HT1080 (cell line): ENCODE data around the gene CDC45. TPM values are rescaled to one million over a fixed set of nuclear protein-coding genes. Genes with fewer than 3 reads are reported as not detected.

ENCODE experiments used
- DNase-seq: peaks from one replicate; pipeline ENCODE4 v3.0.0-alpha.2; 2015; ENCODE audit warnings: low read depth
- total RNA-seq: library from RNA; depleted of rRNA; stranded (reverse); fragments of >200 nt; shearing (Covaris generic); gene quantifications from 2 replicates; pipeline ENCODE4 v1.2.3, GENCODE V29; 2014

Gene CDC45
- total RNA-seq, 1 experiment from 2014 or later, result 56.6 TPM

GRCh38 chr22:19447330-19448075, 32.2 kb upstream of the CDC45 start, which contains the start of gene C22orf39:
Gene C22orf39, minus strand, starts transcription at chr22:19447711. Its CDS starts 23 bp downstream, at chr22:19447688.
- DNase-seq, result peak; percentile 92

GRCh38 chr22:19448076-19448607, 31.6 kb upstream of the CDC45 start:
- peak; percentile 31 for DNase-seq

GRCh38 chr22:19448739-19449421, 30.8 kb upstream of the CDC45 start:
- no peak for DNase-seq

GRCh38 chr22:19449422-19449767, 30.3 kb upstream of the CDC45 start:
- no peak for DNase-seq

GRCh38 chr22:19450363-19451175, 29.2 kb upstream of the CDC45 start:
- no peak for DNase-seq

- no peak for DNase-seq
These were observed 28.1 kb upstream of the CDC45 start for GRCh38 chr22:19451570-19451969.

GRCh38 chr22:19453718-19454117, 26.0 kb upstream of the CDC45 start:
- DNase-seq, result no peak

- DNase-seq, result no peak
These were observed 25.6 kb upstream of the CDC45 start for GRCh38 chr22:19454156-19454555.

- DNase-seq, result no peak
These were observed 24.7 kb upstream of the CDC45 start for GRCh38 chr22:19455033-19455432.

GRCh38 chr22:19455585-19456370, 23.9 kb upstream of the CDC45 start:
- peak; percentile 43 for DNase-seq

- no peak for DNase-seq
These were observed 23.2 kb upstream of the CDC45 start for GRCh38 chr22:19456541-19456940.

GRCh38 chr22:19457828-19458428, 21.8 kb upstream of the CDC45 start:
- DNase-seq, result no peak

GRCh38 chr22:19460036-19460435, 19.7 kb upstream of the CDC45 start:
- DNase-seq, result no peak

GRCh38 chr22:19461506-19461905, 18.2 kb upstream of the CDC45 start:
- DNase-seq, result no peak

- no peak for DNase-seq
These were observed 16.7 kb upstream of the CDC45 start for GRCh38 chr22:19463008-19463407.

GRCh38 chr22:19463491-19464469, 15.9 kb upstream of the CDC45 start:
- no peak for DNase-seq

GRCh38 chr22:19464546-19464945, 15.2 kb upstream of the CDC45 start:
- DNase-seq, result no peak

- DNase-seq, result no peak
These were observed 14.7 kb upstream of the CDC45 start for GRCh38 chr22:19464975-19465374.

GRCh38 chr22:19466126-19466716, 13.5 kb upstream of the CDC45 start:
- DNase-seq, result no peak
